Inflammatory macrophage (primary cell): ENCODE measurements around the gene OSGIN1.

ENCODE experiments used
- DNase-seq, 2 donors: peaks; one replicate each; pipeline ENCODE4 v3.0.0-alpha.2; 2020 to 2022
- total RNA-seq, 18 experiments: gene quantifications; one replicate each; lab custom pipeline; 2026; ENCODE audit warnings: mixed read lengths in 6 of 18, inconsistent platforms in 2 of 18; lab: John Stamatoyannopoulos, UW

Gene OSGIN1
- total RNA-seq: 4.5 to 51.7 (median 16.3) reads per million in 18 experiments

GRCh38 chr16:83952940-83953795, at the start of gene OSGIN1:
TSS of gene OSGIN1 (plus strand) at chr16:83953240. CDS start at chr16:83957672, 4,432 bp downstream.
- DNase-seq: peak; percentile 97

- DNase-seq: no peak
These were observed 49.3 kb upstream of the OSGIN1 start for GRCh38 chr16:83903751-83904150.

GRCh38 chr16:83906683-83907082, 46.4 kb upstream of the OSGIN1 start:
- no peak for DNase-seq

- no peak for DNase-seq
These were observed 45.9 kb upstream of the OSGIN1 start for GRCh38 chr16:83907111-83907510.

- no peak for DNase-seq
These were observed 45.3 kb upstream of the OSGIN1 start for GRCh38 chr16:83907631-83908250.

GRCh38 chr16:83908798-83909197, 44.2 kb upstream of the OSGIN1 start:
- no peak for DNase-seq

- DNase-seq: no peak
These were observed 41.8 kb upstream of the OSGIN1 start for GRCh38 chr16:83911290-83911689.

- no peak for DNase-seq
These were observed 40.4 kb upstream of the OSGIN1 start for GRCh38 chr16:83912519-83913244.

- DNase-seq: no peak
These were observed 39.8 kb upstream of the OSGIN1 start for GRCh38 chr16:83913245-83913633.

- no peak for DNase-seq
These were observed 38.8 kb upstream of the OSGIN1 start for GRCh38 chr16:83914091-83914710.

GRCh38 chr16:83915081-83915480, 38.0 kb upstream of the OSGIN1 start:
- DNase-seq: no peak

GRCh38 chr16:83915491-83915890, 37.5 kb upstream of the OSGIN1 start:
- no peak for DNase-seq

- no peak for DNase-seq
These were observed 35.6 kb upstream of the OSGIN1 start for GRCh38 chr16:83917152-83918120.

GRCh38 chr16:83920894-83921491, 32.0 kb upstream of the OSGIN1 start:
- DNase-seq: no peak

GRCh38 chr16:83923581-83924365, 29.3 kb upstream of the OSGIN1 start:
- no peak for DNase-seq

- DNase-seq: no peak
These were observed 28.4 kb upstream of the OSGIN1 start for GRCh38 chr16:83924686-83925085.

GRCh38 chr16:83925095-83925905, 27.7 kb upstream of the OSGIN1 start:
- no peak for DNase-seq

GRCh38 chr16:83925957-83926725, 26.9 kb upstream of the OSGIN1 start:
- DNase-seq: no peak
